ENCODE measurements around the gene MAPKAP1. TPM values are rescaled to one million over a fixed set of nuclear protein-coding genes. Genes with fewer than 3 reads are reported as not detected.

MAPKAP1 gene
- total RNA-seq, 4 donors from 2014 or later = 59.0 to 98.2 (median 70.9) TPM

Small RNAs within 50 kb of the gene (small RNA-seq; reads per million reads assigned to genes)
- 0 reads per million in 2 donors for gene RF00017

Other genes starting within 250 kb of the MAPKAP1 start
- gene PBX3, start 40.2 kb upstream of the MAPKAP1 start, total RNA-seq = 10 to 100 TPM in 3 of 4 donors, 1 to 10 TPM in 1; 7.7 to 83.3 (median 12.1) TPM

All from Peyer's patch (tissue), 4 donors.